HG03565 (cell line): Measurements from ENCODE around the gene PDE2A.
"Not testable (repeated sequence)": the region's sequence is repeated elsewhere in the genome, so short reads cannot be mapped to it uniquely, and the experiment has no call there.

Source experiments
- ATAC-seq: cut with Tn5 transposase; IDR thresholded peaks from one replicate; pipeline ENCODE4 v1.9.1; 2021; ENCODE audit warnings: mild to moderate bottlenecking, moderate library complexity; ENCODE audit not compliant: unreplicated experiment

The PDE2A gene

DNA sequence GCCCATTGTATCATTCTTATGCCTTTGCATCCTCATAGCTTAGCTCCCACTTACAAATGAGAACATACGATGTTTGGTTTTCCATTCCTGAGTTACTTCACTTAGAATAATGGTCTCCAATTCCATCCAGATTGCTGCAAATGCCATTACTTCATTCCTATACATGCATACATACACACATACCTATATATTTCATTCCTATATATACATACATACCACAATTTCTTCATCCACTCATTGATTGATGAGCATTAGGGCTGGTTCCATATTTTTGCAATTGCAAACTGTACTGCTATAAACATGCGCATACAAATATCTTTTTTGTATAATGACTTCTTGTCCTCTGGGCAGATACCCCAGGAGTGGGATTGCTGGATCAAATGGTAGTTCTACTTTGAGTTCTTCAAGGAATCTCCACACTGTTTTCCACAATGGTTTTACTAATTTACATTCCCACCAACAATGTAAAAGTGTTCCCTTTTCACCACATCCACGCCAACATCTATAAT is 119.2 kb downstream of the PDE2A start:
- ATAC-seq: not testable (repeated sequence)

GRCh38 chr11:72553706-72554105 is 120.5 kb downstream of the PDE2A start:
- no peak for ATAC-seq

GRCh38 chr11:72552399-72552910 is 121.8 kb downstream of the PDE2A start:
- ATAC-seq: no peak

DNA sequence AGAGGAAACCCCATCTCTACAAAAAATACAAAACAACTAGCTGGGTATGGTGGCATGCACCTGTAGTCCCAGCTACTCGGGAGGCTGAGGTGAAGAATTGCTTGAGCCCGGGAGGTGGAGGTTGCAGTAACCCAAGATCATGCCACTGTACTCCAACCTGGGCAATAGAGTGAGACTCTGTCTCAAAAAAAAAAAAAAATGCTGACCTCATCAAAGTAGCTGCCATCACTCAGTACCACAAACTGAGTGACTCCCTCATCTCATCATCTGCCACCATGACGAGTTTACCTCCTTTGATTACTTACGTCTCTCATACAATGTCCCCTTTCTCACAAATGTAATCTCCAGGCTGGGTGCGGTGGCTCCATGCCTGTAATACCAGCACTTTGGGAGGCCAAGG is 122.7 kb downstream of the PDE2A start:
- no peak for ATAC-seq

- no peak for ATAC-seq
Measured at GRCh38 chr11:72548463-72548862, 125.8 kb downstream of the PDE2A start.

GRCh38 chr11:72546866-72547265 is 127.4 kb downstream of the PDE2A start:
- ATAC-seq: no peak

DNA sequence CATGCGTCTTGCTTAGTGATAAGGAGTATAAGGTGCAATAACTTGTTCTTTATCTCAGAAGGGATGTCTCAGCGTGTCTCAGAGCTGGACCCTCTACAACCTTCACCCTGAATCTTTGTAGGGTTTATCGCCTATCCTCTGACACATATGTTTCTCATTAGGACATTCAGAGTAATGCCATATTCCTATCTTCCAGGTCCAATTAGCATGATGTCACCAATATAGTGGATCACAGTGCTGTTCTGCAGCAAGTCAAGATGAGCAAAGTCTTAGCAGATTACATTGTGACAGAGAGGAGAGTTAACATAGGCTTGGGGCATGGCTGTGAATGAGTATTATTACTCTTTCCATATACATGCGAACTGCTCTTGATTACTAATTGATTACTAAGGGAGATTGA is 129.6 kb downstream of the PDE2A start:
- ATAC-seq: no peak

DNA sequence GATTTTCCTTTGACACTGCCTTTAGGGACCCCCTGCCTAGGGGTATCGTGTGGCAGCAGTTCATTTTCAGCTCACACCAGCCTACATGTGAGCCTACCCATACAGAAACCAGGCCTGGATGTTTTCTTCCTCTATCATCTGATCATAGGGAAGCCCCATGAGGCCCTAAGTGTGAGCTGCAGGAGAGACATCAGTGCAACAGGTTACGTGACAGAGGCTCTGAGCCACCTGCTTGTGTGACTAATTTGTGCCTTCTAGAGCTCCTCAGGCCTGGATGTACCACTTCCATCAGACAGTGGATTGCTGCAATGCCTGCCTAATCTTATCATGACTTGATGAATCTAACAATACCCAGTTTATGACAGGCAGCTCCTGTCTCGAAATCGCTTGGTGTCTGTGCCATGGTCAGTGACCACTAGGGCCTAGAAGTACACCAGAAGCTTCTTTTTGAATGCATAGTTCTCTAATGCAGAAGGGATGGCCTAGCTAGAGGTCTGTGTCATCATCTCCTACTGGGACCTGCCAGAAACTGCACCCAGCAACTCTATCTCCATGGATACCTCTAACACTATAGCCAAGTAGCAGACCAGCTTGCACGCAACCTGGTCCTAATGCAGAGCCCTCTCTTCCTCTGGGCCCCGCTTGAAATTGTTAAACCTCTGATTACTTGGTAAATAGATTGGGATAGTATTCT is 130.2 kb downstream of the PDE2A start:
- ATAC-seq: no peak

- no peak for ATAC-seq
Measured at GRCh38 chr11:72541257-72541974, 132.8 kb downstream of the PDE2A start.

DNA sequence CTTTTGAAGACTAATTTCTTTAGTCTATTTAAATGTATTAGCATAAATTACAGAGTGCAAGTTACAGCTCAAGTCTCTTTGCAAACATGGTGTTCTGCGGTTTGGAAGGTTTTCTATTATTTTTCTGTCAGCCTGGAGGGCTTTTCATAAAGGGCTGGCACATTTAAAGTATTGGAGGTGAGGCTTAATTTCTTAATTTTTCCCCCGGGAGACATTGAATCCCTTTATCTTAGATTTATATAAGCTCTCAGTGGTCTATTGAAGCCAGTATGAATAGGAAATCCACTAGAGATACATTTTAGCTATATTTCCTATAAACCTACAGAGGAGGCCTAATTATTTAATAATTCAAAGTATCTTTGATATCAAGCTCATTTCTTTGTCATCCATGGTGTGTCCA is 137.2 kb downstream of the PDE2A start:
- no peak for ATAC-seq

- no peak for ATAC-seq
Measured at GRCh38 chr11:72535194-72535547, 139.1 kb downstream of the PDE2A start.

DNA sequence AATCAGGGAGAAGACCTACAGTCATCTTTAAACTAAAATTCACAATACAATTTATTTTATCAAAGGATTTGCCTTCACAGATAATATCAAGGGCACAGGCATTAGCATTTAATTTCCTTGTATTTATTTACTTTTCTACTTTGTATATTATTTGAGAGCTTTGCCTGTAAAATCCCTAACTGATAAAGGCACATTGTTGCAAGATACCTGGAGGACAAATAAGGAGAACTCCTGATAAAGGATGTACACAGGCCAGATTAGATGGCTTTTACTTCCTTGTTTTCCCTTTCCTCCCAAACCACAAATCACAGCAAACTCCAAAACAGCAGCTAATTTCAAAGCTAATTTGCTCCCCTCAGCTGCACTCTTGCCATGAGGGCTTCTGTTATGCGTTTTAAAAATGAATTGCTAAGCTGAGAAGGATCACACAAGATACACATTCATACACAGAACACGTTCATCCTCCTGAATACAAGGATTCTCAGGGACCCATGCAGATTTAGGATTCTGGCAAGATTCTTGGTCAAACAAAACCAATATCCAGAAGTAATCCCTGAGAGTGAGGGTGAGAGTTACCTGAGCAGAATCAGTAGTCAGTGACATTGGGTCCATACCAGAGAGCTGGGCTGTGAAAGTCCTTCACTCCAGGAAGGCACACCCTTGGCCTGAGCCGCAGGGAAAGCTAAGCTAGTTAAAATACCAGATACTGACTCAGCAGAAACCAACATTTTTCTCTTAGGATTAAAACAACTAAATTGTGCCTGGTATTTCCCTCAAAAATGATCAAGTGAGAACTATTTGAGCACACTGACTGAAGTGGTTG is 139.6 kb downstream of the PDE2A start:
- no peak for ATAC-seq

- no peak for ATAC-seq
Measured at GRCh38 chr11:72529068-72529467, 145.2 kb downstream of the PDE2A start.

DNA sequence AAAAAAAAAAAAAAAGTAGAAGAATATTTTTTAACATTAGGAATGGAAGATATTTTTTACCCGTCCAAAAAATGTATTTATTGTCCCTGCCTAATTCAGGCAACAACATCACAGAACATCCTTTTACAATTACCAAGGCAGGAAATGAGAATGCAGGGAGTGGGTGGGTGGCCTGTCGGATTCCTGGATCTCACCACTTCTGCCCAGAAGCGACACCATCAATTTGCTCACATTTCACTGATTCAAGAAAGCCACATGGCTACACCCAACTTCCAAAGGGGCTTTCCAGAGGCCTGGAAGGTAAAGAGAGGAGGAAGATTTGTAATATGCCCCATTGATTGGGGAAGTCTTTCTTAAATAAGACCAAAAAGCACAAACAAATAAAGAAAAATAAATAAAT is 146.1 kb downstream of the PDE2A start:
- no peak for ATAC-seq
